HepG2 (cell line): Measurements from ENCODE around the gene ELANE. TPM values are rescaled to one million over a fixed set of nuclear protein-coding genes. Genes with fewer than 3 reads are reported as not detected.
A peak's percentile ranks its signal among the peaks of the same experiment; 100 is the strongest.

ENCODE experiments used
- CHD2 ChIP-seq: IDR thresholded peaks from 2 replicates; pipeline ENCODE4 v1.6.1; 2011; ENCODE audit warnings: low read depth, low read length, improper control_type of control experiment
- MAX ChIP-seq: IDR thresholded peaks from 2 replicates; pipeline ENCODE4 v1.6.1; 2012; ENCODE audit warnings: inconsistent platforms
- TBX2 ChIP-seq: sonication (generic); formaldehyde crosslinking; IDR thresholded peaks from 2 replicates; pipeline ENCODE4 v1.5.0; 2020; ENCODE audit warnings: missing genetic modification reagents, mild to moderate bottlenecking, borderline replicate concordance
- ZNF557 ChIP-seq: sonication (generic); formaldehyde crosslinking; IDR thresholded peaks from 2 replicates; pipeline ENCODE4 v1.4.0; 2020; ENCODE audit warnings: missing genetic modification reagents
- ZSCAN25 ChIP-seq: sonication (generic); formaldehyde crosslinking; IDR thresholded peaks from 2 replicates; pipeline ENCODE4 v1.8.0; 2022; ENCODE audit warnings: mild to moderate bottlenecking, missing genetic modification reagents
- polyA plus RNA-seq, 8 experiments: library from polyadenylated mRNA; depleted of rRNA in 3 of 8; stranded (reverse) in 7 of 8; unstranded in 1 of 8; fragments of >200 nt; fragmentation: Illumina TruSeq in 4 of 8; extraction: Trizol in 4 of 8; gene quantifications; 2 replicates each; pipeline versions ENCODE4 v1.2.1 to v1.2.3, GENCODE V29; 2011 to 2016; ENCODE audit warnings: low read depth in 4 of 8, missing spikeins in 1 of 8, mixed read lengths in 1 of 8; ENCODE audit not compliant: insufficient read depth in 1 of 8
- total RNA-seq, 5 experiments: library from RNA; depleted of rRNA; stranded (reverse); fragments of >200 nt; fragmentation: Illumina TruSeq; extraction: Trizol; gene quantifications; 2 replicates each; pipeline ENCODE4 v1.2.3, GENCODE V29; 2016; ENCODE audit warnings: low read depth in 1 of 5
- TF ChIP-seq, protein P1 (sequence below): IDR thresholded peaks from 2 replicates; pipeline ENCODE4 v1.6.1; 2016; ENCODE audit warnings: missing compliant biosample characterization, missing genetic modification reagents, borderline replicate concordance
- TF ChIP-seq, protein P2 (sequence below): sonication (generic); formaldehyde crosslinking; IDR thresholded peaks from 2 replicates; pipeline ENCODE4 v1.5.0; 2020; ENCODE audit warnings: missing genetic modification reagents, mild to moderate bottlenecking, borderline replicate concordance
- TF ChIP-seq, protein P3 (sequence below): sonication (generic); formaldehyde crosslinking; IDR thresholded peaks from 2 replicates; pipeline ENCODE4 v1.4.0; 2020; ENCODE audit warnings: mild to moderate bottlenecking, low read depth, missing genetic modification reagents

The ELANE gene
- total and polyA plus RNA-seq, 2 of the 13 experiments (the other 11 are each of a cell fraction or from before 2014, with no cell fraction given), result not detected

- TF ChIP-seq ZSCAN25 (CRISPR knock-in tag), result 0 out of 2 replicates have a peak, but pooled peaks have one; percentile 20
- peak; percentile 37; the same call in 1 of the 2 replicates for TF ChIP-seq TBX2 (CRISPR knock-in tag)
- peak; percentile 19; the same call in 1 of the 2 replicates for TF ChIP-seq MAX
- TF ChIP-seq, protein P1, sequence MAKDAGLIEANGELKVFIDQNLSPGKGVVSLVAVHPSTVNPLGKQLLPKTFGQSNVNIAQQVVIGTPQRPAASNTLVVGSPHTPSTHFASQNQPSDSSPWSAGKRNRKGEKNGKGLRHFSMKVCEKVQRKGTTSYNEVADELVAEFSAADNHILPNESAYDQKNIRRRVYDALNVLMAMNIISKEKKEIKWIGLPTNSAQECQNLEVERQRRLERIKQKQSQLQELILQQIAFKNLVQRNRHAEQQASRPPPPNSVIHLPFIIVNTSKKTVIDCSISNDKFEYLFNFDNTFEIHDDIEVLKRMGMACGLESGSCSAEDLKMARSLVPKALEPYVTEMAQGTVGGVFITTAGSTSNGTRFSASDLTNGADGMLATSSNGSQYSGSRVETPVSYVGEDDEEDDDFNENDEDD, result 0 out of 2 replicates have a peak, but pooled peaks have one; percentile 40
- no peak for TF ChIP-seq CHD2
- TF ChIP-seq, protein P2, sequence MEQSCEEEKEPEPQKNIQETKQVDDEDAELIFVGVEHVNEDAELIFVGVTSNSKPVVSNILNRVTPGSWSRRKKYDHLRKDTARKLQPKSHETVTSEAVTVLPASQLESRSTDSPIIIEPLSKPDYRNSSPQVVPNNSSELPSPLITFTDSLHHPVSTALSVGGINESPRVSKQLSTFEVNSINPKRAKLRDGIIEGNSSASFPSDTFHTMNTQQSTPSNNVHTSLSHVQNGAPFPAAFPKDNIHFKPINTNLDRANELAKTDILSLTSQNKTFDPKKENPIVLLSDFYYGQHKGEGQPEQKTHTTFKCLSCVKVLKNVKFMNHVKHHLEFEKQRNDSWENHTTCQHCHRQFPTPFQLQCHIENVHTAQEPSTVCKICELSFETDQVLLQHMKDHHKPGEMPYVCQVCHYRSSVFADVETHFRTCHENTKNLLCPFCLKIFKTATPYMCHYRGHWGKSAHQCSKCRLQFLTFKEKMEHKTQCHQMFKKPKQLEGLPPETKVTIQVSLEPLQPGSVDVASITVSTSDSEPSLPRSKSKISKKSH (CRISPR knock-in tag), result peak; percentile 30; the same call in 1 of the 2 replicates
- TF ChIP-seq, protein P3, sequence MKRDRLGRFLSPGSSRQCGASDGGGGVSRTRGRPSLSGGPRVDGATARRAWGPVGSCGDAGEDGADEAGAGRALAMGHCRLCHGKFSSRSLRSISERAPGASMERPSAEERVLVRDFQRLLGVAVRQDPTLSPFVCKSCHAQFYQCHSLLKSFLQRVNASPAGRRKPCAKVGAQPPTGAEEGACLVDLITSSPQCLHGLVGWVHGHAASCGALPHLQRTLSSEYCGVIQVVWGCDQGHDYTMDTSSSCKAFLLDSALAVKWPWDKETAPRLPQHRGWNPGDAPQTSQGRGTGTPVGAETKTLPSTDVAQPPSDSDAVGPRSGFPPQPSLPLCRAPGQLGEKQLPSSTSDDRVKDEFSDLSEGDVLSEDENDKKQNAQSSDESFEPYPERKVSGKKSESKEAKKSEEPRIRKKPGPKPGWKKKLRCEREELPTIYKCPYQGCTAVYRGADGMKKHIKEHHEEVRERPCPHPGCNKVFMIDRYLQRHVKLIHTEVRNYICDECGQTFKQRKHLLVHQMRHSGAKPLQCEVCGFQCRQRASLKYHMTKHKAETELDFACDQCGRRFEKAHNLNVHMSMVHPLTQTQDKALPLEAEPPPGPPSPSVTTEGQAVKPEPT, result no peak
- no peak for TF ChIP-seq ZNF557 (CRISPR knock-in tag)
These were observed 8.8 kb upstream of the ELANE start (continued) for GRCh38 chr19:843180-843835.
